HG03575 (cell line): ENCODE measurements around the gene DMXL2.
"Not testable (repeated sequence)": the region's sequence is repeated elsewhere in the genome, so short reads cannot be mapped to it uniquely, and the experiment has no call there.

Source experiments
- ATAC-seq: cut with Tn5 transposase; IDR thresholded peaks from one replicate; pipeline ENCODE4 v1.9.1; 2021; ENCODE audit not compliant: unreplicated experiment, insufficient number of reproducible peaks, low FRiP score; ENCODE audit errors: extremely low read depth

DMXL2 gene

DNA sequence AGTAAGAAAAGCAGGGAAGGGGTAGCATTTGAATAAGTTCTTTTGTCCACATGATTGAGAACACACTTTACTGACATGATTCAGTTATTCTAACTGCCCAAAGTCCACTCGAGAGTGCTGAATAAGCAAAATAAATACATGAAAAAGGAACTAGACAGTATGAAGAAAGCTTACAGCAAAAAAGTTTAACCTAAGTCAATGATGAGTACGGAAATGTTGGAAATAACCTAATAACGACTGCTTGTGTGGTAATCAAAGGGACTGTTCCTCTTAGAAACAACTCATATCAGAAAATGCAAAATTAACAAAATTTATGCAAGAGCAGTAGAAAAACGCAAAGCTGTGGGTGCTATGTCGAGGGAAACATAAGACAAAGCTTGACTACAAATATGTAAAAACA lies 36.6 kb downstream of the DMXL2 start:
- no peak for ATAC-seq

- ATAC-seq, result no peak
Measured at GRCh38 chr15:51580982-51581381, 41.6 kb downstream of the DMXL2 start.

GRCh38 chr15:51580385-51580784 lies 42.2 kb downstream of the DMXL2 start:
- ATAC-seq, result no peak

DNA sequence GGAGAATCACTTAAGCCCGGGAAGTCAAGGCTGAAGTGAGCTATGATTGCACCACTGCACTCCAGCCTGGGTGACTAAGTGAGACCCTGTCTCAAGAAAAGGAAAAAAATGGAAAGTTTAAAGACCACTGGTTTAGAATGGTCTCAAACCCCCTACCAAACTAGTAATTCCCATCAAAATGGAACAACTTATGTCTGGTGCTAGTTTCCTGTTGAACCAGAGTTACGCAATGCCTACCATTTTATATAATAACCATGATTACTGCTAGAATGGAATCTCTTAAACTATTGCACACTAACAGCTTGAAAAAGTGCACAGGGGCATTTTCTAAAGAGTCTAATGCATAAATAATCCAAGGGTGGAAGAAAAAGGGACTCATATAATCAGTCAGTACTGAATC lies 43.6 kb downstream of the DMXL2 start:
- no peak for ATAC-seq

GRCh38 chr15:51577636-51578304 lies 44.8 kb downstream of the DMXL2 start:
- ATAC-seq, result no peak

- ATAC-seq, result no peak
Measured at GRCh38 chr15:51576911-51577500, 45.6 kb downstream of the DMXL2 start.

GRCh38 chr15:51576286-51576850 lies 46.2 kb downstream of the DMXL2 start:
- no peak for ATAC-seq

DNA sequence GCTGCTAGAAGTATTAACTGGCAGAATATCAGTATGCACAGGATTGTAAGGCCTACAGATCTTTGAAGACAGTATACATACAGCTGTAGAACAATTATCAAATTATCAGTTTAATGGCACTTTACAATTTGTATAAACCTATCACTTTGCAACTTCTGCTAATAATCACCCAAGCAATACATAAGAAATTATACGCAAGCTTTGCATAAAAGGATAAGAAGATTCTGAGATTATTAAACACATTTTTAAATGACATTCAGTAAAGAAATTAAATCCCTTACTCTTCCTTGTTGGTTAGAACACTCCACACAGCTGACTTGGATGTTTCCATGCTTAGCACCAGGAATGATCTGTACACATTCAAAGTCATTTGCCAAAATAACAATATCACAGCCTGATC lies 46.8 kb downstream of the DMXL2 start:
- no peak for ATAC-seq

DNA sequence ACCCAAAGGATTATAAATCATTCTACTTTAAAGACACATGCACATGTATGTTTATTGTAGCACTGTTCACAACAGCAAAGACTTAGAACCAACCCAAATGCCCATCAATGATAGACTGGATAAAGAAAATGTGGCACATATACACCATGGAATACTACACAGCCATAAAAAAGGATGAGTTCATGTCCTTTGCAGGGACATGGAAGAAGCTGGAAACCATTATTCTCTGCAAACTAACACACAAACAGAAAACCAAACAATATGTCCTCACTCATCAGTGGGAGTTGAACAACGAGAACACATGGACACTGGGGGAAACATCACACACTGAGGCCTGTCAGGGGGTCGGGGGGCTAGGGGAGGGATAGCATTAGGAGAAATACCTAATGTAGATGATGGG lies 49.2 kb downstream of the DMXL2 start:
- ATAC-seq, result not testable (repeated sequence)

GRCh38 chr15:51568939-51569784 lies 53.4 kb downstream of the DMXL2 start:
- not testable (repeated sequence) for ATAC-seq

DNA sequence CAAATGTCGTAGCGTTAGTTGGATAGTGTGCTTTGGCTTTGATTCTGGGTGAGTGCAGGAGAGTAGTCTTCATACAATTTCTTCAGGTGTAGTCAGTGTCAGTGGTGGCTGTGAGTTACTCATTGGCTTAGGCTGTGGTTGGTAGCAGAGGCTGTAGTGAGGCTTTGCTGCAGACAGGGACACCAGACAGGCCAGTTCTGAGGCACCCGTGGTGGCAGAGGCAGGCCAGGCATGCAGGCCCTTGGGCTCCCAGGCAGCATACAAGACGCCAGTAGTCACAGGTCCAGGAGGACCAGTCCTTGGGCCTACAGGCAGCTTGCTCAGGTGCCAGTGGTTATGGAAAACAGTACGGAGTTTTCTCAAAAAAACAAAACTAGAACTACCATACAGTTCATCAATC lies 61.3 kb downstream of the DMXL2 start:
- no peak for ATAC-seq

DNA sequence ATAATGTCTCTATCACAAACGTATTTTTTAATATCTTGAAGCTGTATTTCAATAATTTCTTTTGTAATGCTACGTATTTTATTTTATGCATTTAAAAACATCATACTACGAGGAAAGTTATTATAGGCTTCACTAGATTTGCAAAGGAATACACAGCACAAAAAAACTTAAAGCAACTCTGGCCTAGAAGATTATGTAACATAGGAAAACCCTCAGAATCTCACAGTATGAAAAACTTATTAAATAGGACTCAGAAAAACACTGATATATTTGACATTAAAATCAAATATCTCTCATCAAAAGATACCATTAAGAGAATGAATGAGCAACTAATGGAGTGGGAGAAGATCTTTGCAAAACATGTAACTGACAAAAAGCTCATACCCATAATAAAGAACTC lies 63.7 kb downstream of the DMXL2 start:
- no peak for ATAC-seq

GRCh38 chr15:51558411-51558810 lies 64.2 kb downstream of the DMXL2 start:
- ATAC-seq, result no peak

GRCh38 chr15:51550841-51551240 lies 71.7 kb downstream of the DMXL2 start:
- ATAC-seq, result no peak

DNA sequence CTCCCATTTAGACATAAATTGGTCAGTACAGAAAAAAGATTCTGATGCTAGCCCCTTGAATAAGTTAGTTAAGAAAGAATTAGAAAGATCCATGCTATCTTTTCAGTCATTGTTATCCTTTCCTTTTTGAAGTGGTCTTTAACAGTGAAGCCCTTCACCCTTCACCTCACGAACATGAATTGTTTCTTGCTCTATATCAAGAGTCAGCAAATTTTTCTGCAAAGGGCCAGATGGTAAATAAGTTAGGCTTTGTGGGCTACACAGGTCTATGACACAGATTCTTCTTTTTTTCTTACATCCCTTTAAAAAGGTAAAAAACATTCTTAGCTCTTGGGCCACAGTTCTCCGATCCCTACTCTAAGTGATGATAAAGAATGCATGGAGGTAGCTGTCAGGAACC lies 74.9 kb downstream of the DMXL2 start:
- ATAC-seq, result no peak

- ATAC-seq, result no peak
Measured at GRCh38 chr15:51536965-51537574, 85.5 kb downstream of the DMXL2 start.

- ATAC-seq, result no peak
Measured at GRCh38 chr15:51533672-51534398, 88.7 kb downstream of the DMXL2 start.

- ATAC-seq, result no peak
Measured at GRCh38 chr15:51526955-51527354, 95.6 kb downstream of the DMXL2 start.

DNA sequence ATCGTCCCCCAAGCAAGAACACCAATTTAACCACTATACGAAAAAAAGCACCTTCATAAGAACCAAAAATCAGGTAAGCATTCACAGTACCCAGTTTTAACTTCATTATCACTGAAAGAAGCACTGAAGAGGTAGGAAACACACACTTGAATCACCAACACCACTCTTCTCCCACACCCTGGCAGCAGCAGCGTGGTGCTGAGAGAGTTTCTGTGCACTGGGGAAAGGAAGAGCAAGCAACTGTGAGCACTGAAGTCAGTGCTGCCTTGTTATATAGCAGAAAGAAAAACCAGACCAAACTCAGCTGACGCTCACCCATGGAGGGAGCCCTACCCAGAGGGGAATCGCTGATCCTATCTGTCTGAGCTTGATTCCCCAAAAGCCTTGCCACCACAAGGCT lies 98.2 kb downstream of the DMXL2 start:
- no peak for ATAC-seq
